AG10803 (cell line): ENCODE results near the gene GIPC1.
"Not testable (repeated sequence)": the region's sequence is repeated elsewhere in the genome, so short reads cannot be mapped to it uniquely, and the experiment has no call there.

Experiments used
- DNase-seq: peaks from one replicate; pipeline ENCODE4 v3.0.0; 2010; ENCODE audit warnings: low read depth
- H3K4me3 ChIP-seq: 2 replicates; pipeline ENCODE4 v1.5.1; 2011; ENCODE audit warnings: mild to moderate bottlenecking, low read length, control low read depth
- CTCF ChIP-seq: conservative IDR thresholded peaks from 2 replicates; pipeline ENCODE4 v1.5.1; 2011; ENCODE audit warnings: mild to moderate bottlenecking, low read length, control low read depth, inconsistent platforms

The GIPC1 gene

GRCh38 chr19:14496029-14496833, at the start of gene GIPC1:
Gene GIPC1, minus strand, starts transcription at chr19:14496127. Its CDS starts 13,151 bp downstream, at chr19:14482976.
- no peak for TF ChIP-seq CTCF
- peak within 1 kb of the TSS; percentile 85 for H3K4me3 ChIP-seq
- DNase-seq = peak; percentile 99

- H3K4me3 ChIP-seq = no peak overlapping the region
- no peak for DNase-seq
- no peak for TF ChIP-seq CTCF
Measured at GRCh38 chr19:14545716-14546082, 49.8 kb upstream of the GIPC1 start.

- no peak overlapping the region for H3K4me3 ChIP-seq
- no peak for TF ChIP-seq CTCF
- peak; percentile 33 for DNase-seq
Measured at GRCh38 chr19:14544977-14545715, 49.2 kb upstream of the GIPC1 start.

- no peak for DNase-seq
- no peak overlapping the region for H3K4me3 ChIP-seq
- TF ChIP-seq CTCF = no peak
Measured at GRCh38 chr19:14544047-14544446, 48.1 kb upstream of the GIPC1 start.

- no peak for TF ChIP-seq CTCF
- DNase-seq = peak; percentile 67
- no peak overlapping the region for H3K4me3 ChIP-seq
Measured at GRCh38 chr19:14542711-14543328, 46.9 kb upstream of the GIPC1 start.

- not testable (repeated sequence) for H3K4me3 ChIP-seq, DNase-seq
Measured at GRCh38 chr19:14541979-14542378, 46.1 kb upstream of the GIPC1 start.

GRCh38 chr19:14540741-14541525, 45.0 kb upstream of the GIPC1 start:
- DNase-seq = no peak
- no peak for TF ChIP-seq CTCF

More at GRCh38 chr19:14540741-14541525, 45.0 kb upstream of the GIPC1 start:
- H3K4me3 ChIP-seq = no peak overlapping the region
